Kidney (tissue), 14 donors: Measurements from ENCODE around the gene CAPN12. TPM values are rescaled to one million over a fixed set of nuclear protein-coding genes. Genes with fewer than 3 reads are reported as not detected.

Source experiments
- DNase-seq, 5 donors: peaks; one replicate each; pipeline ENCODE4 v3.0.0-alpha.2; 2013 to 2020
- FAIRE-seq: peaks from 2 replicates; lab custom pipeline; 2012; peaks lifted over from hg19 to GRCh38; lab: Jason Lieb, UNC
- H3K27ac ChIP-seq, 2 donors: one replicate each; pipeline ENCODE4 v1.7.0; 2013; ENCODE audit warnings: low read depth in 2 of 2, low read length in 2 of 2, inconsistent platforms in 1 of 2
- H3K27me3 ChIP-seq: one replicate; pipeline ENCODE4 v1.7.1; 2013; ENCODE audit warnings: low read length, inconsistent platforms; ENCODE audit not compliant: control insufficient read depth, insufficient read depth
- H3K36me3 ChIP-seq, 3 donors: one replicate each; pipeline versions ENCODE4 v1.7.0 to v1.7.1; 2013; ENCODE audit warnings: low read length in 3 of 3, control low read depth in 1 of 3, inconsistent platforms in 1 of 3; ENCODE audit not compliant: insufficient read depth in 3 of 3, control insufficient read depth in 2 of 3
- H3K4me1 ChIP-seq, 3 donors: one replicate each; pipeline versions ENCODE4 v1.7.0 to v1.7.1; 2013; ENCODE audit warnings: low read length in 3 of 3, inconsistent platforms in 1 of 3, low read depth in 1 of 3; ENCODE audit not compliant: control insufficient read depth in 2 of 3, insufficient read depth in 2 of 3
- H3K4me3 ChIP-seq, 3 donors: one replicate each; pipeline versions ENCODE4 v1.7.0 to v1.8.1; 2013; ENCODE audit warnings: low read length in 3 of 3, control low read depth in 1 of 3, inconsistent platforms in 1 of 3
- H3K9ac ChIP-seq, 3 donors: one replicate each; pipeline versions ENCODE4 v1.7.0 to v1.7.1; 2013; ENCODE audit warnings: low read length in 3 of 3, control low read depth in 1 of 3, inconsistent platforms in 1 of 3
- H3K9me3 ChIP-seq, 3 donors: one replicate each; pipeline versions ENCODE4 v1.7.0 to v1.7.1; 2013; ENCODE audit warnings: low read length in 3 of 3, control low read depth in 1 of 3, inconsistent platforms in 1 of 3; ENCODE audit not compliant: control insufficient read depth in 2 of 3, insufficient read depth in 1 of 3
- CTCF ChIP-seq: IDR thresholded peaks from 3 replicates; pipeline ENCODE4 v1.5.1; 2012; ENCODE audit warnings: mild to moderate bottlenecking, moderate library complexity, borderline replicate concordance; ENCODE audit not compliant: insufficient read depth; ENCODE audit errors: extremely low read depth
- intact Hi-C: fragments of 100-400 bp; cut with DNase I; formaldehyde crosslinking; loops from one replicate; pipeline ENCODE4 v1.11.1; 2022
- polyA plus RNA-seq: library from polyadenylated mRNA; stranded (reverse); fragments of 350-450 nt; fragmentation: Illumina TruSeq; extraction: RNeasy Lipid Tissue Mini Kit (QIAGEN cat#74804); gene quantifications from one replicate; pipeline ENCODE4 v1.2.3, GENCODE V29; 2014; ENCODE audit warnings: low read depth, low replicate concordance; ENCODE audit not compliant: insufficient read depth
- total RNA-seq: library from RNA; stranded (reverse); fragmentation: NEBNext Ultra II Directional; extraction: Animal tissue kit (Norgen Biotek cat#: 25700); gene quantifications from one replicate; pipeline ENCODE4 v1.2.1, GENCODE V29; 2021
- donor health status: control.
- donor health status: control.
- donor health status: control.
- donor health status: control.
- donor health status: control.
- donor health status: DM: yes; HTN: yes; CAD: no.
- donor health status: Normal renal cell carcinoma (clear cell type).

The CAPN12 gene
- total and polyA plus RNA-seq, 2 donors from 2014 or later: 27.1 to 31.1 TPM

GRCh38 chr19:38706792-38707511 is 37.3 kb downstream of the CAPN12 start:
- H3K27ac ChIP-seq: peak overlapping the region; percentile 61 to 82
- peaks cover 0 to 54% (median 20%) of the 10 kb centered on the region in 3 donors for H3K4me1 ChIP-seq
- no peak for TF ChIP-seq CTCF
- H3K4me3 ChIP-seq: no peak overlapping the region
- no peaks in the 10 kb centered on the region for H3K9me3 ChIP-seq
- H3K36me3 ChIP-seq: peaks cover 4 to 94% (median 60%) of the 10 kb centered on the region in 3 donors
- H3K9ac ChIP-seq: peak overlapping the region in 2 of 3 donors; percentile 20 to 31
- no peaks in the 10 kb centered on the region for H3K27me3 ChIP-seq
- DNase-seq (no peak), FAIRE-seq (no peak)
- intact Hi-C loops: no loop called here

- TF ChIP-seq CTCF: no peak
- FAIRE-seq: no peak
- Histone ChIP-seq H3K27me3 (no peaks in the 10 kb centered on the region), H3K36me3 (peaks cover 4 to 93% (median 57%) of the 10 kb centered on the region in 3 donors), H3K9me3 (no peaks in the 10 kb centered on the region), H3K27ac (peak overlapping the region; percentile 33), H3K9ac (no peak overlapping the region), H3K4me1 (peaks cover 0 to 56% (median 33%) of the 10 kb centered on the region in 3 donors), H3K4me3 (no peak overlapping the region)
- intact Hi-C loops: no loop called here
- peak in 1 of 5 donors; percentile 74 for DNase-seq
These were observed 38.9 kb downstream of the CAPN12 start for GRCh38 chr19:38705197-38706019.

GRCh38 chr19:38704488-38705026 is 39.7 kb downstream of the CAPN12 start:
- Histone ChIP-seq H3K4me1 (peaks cover 0 to 60% (median 36%) of the 10 kb centered on the region in 3 donors), H3K4me3 (no peak overlapping the region)

More at GRCh38 chr19:38704488-38705026, 39.7 kb downstream of the CAPN12 start:
- no peak for FAIRE-seq
- peaks cover 4 to 88% (median 52%) of the 10 kb centered on the region in 3 donors for H3K36me3 ChIP-seq
- peak overlapping the region in 1 of 3 donors; percentile 44 for H3K9ac ChIP-seq
- no peaks in the 10 kb centered on the region for H3K27me3 ChIP-seq
- TF ChIP-seq CTCF: no peak
- intact Hi-C loops: no loop called here
- peak overlapping the region; percentile 27 to 33 for H3K27ac ChIP-seq
- no peak for DNase-seq
- no peaks in the 10 kb centered on the region for H3K9me3 ChIP-seq
